Keratinocyte (primary cell): ENCODE results near the gene CNPY1.

ENCODE experiments used
- EZH2 ChIP-seq: IDR thresholded peaks from one replicate; pipeline ENCODE4 v1.6.1; 2012; ENCODE audit warnings: inconsistent platforms, mild to moderate bottlenecking, low read length, moderate library complexity
- TF ChIP-seq, protein P1 (sequence below), 3 experiments: IDR thresholded peaks in 1 of 3; conservative IDR thresholded peaks in 1 of 3; optimal IDR thresholded peaks in 1 of 3; 2 replicates in 2 of 3; 3 replicates in 1 of 3; pipeline versions ENCODE3 to v1.5.1; 2011; ENCODE audit warnings: low read length in 3 of 3, mild to moderate bottlenecking in 3 of 3, moderate library complexity in 2 of 3, control low read depth in 1 of 3, inconsistent platforms in 1 of 3; ENCODE audit not compliant: insufficient read depth in 2 of 3; ENCODE audit errors: extremely low read depth in 1 of 3

DNA sequence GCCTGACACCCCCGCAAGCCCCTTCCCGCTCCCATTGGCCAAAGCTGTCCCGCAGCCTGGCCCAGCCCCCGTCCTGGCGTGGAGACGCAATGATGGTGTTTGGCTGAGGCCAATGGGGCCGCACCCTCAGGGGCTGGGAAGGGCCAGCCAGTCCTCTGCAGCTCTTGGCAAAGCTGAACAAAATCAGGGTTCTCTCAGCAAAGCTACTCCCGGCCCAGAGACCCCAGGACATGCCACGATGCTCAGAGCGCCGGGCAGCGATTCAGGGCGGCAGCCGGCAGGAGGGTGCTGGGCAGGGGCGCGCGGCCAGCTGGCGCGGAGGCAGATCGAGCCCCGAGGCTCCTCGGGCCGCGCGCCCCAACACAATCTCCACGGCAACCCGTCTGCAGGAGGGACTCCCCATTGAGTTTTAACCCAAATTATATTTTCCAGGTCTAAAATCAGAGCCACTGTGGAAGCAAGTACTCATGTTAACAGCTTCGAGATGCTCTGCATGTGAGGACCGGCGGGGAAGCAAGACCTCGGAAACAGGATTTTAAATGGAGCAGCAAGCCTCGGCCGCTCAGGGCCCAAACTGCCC lies 8.8 kb upstream of the CNPY1 start:
- TF ChIP-seq, protein P1, sequence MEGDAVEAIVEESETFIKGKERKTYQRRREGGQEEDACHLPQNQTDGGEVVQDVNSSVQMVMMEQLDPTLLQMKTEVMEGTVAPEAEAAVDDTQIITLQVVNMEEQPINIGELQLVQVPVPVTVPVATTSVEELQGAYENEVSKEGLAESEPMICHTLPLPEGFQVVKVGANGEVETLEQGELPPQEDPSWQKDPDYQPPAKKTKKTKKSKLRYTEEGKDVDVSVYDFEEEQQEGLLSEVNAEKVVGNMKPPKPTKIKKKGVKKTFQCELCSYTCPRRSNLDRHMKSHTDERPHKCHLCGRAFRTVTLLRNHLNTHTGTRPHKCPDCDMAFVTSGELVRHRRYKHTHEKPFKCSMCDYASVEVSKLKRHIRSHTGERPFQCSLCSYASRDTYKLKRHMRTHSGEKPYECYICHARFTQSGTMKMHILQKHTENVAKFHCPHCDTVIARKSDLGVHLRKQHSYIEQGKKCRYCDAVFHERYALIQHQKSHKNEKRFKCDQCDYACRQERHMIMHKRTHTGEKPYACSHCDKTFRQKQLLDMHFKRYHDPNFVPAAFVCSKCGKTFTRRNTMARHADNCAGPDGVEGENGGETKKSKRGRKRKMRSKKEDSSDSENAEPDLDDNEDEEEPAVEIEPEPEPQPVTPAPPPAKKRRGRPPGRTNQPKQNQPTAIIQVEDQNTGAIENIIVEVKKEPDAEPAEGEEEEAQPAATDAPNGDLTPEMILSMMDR (optimal IDR thresholded peaks at IDR 0.05 in 1 of 3, IDR thresholded peaks at IDR 0.05 in 1 of 3, conservative IDR thresholded peaks at IDR 0.05 in 1 of 3; ENCODE audit: extremely low read depth in 1 of 3, insufficient read depth in 2 of 3, low read length in 3 of 3), result no peak
- no peak for TF ChIP-seq EZH2
